PC-3 (cell line): ENCODE data around the gene FAM177A1. TPM values are rescaled to one million over a fixed set of nuclear protein-coding genes. Genes with fewer than 3 reads are reported as not detected.

Source experiments
- ATAC-seq: fragments of 200-7000 bp; cut with Tn5 transposase; 2 replicates; pipeline ENCODE4 v1.9.1; 2020; ENCODE audit warnings: mild to moderate bottlenecking, moderate library complexity
- BruUV-seq: library from RNA; stranded (reverse); fragments of 400-500 nt; replicated peaks from 2 replicates; lab custom pipeline; 2021; lab: Mats Ljungman, UMichigan
- CTCF ChIA-PET: fragments of 300-600 bp; sonication (Branson Sonifier 250); formaldehyde crosslinking; loops from one replicate; lab custom pipeline; 2022; ENCODE audit warnings: antibody characterized with exemption; lab: Charles Lee
- POLR2A ChIA-PET: fragments of 300-600 bp; sonication (Branson Sonifier 250); formaldehyde crosslinking; loops from one replicate; lab custom pipeline; 2022; ENCODE audit warnings: antibody characterized with exemption; ENCODE audit not compliant: unreplicated experiment; lab: Charles Lee
- DNase-seq: peaks from one replicate; pipeline ENCODE4 v3.0.0-alpha.2; 2015
- H2AFZ ChIP-seq: fragments of 300-600 bp; sonication (generic); 2 replicates; pipeline ENCODE4 v1.6.0; 2016; ENCODE audit warnings: antibody characterized with exemption, low read length
- H3F3A ChIP-seq: fragments of 300-600 bp; sonication (generic); one replicate; pipeline ENCODE4 v1.6.0; 2017; ENCODE audit warnings: antibody characterized with exemption, low read length, control low read depth, mild to moderate bottlenecking; ENCODE audit not compliant: unreplicated experiment
- H3K27ac ChIP-seq: fragments of 300-600 bp; sonication (generic); 2 replicates; pipeline ENCODE4 v1.5.1; 2016; ENCODE audit warnings: mild to moderate bottlenecking, low read length
- H3K27me3 ChIP-seq: fragments of 300-600 bp; sonication (generic); 2 replicates; pipeline ENCODE4 v1.6.1; 2016; ENCODE audit warnings: low read length, mixed read lengths
- H3K36me3 ChIP-seq: fragments of 300-600 bp; sonication (generic); 2 replicates; pipeline ENCODE4 v1.6.1; 2016; ENCODE audit warnings: low read depth, mixed run types, low read length, mixed read lengths
- H3K4me1 ChIP-seq: fragments of 300-600 bp; sonication (generic); 2 replicates; pipeline ENCODE4 v1.5.1; 2016; ENCODE audit warnings: low read length; ENCODE audit not compliant: insufficient read depth
- H3K4me2 ChIP-seq: fragments of 300-600 bp; sonication (generic); 2 replicates; pipeline ENCODE4 v1.6.0; 2016; ENCODE audit warnings: low read length
- H3K4me3 ChIP-seq: fragments of 300-600 bp; sonication (generic); 2 replicates; pipeline ENCODE4 v1.5.1; 2016; ENCODE audit warnings: mild to moderate bottlenecking, low read length, mixed read lengths
- H3K79me2 ChIP-seq: fragments of 300-600 bp; sonication (generic); 2 replicates; pipeline ENCODE4 v1.6.1; 2017; ENCODE audit warnings: low read length, mixed read lengths
- H3K9ac ChIP-seq: fragments of 300-600 bp; sonication (generic); 2 replicates; pipeline ENCODE4 v1.6.0; 2016; ENCODE audit warnings: mild to moderate bottlenecking, low read length
- H3K9me2 ChIP-seq: fragments of 300-600 bp; sonication (generic); replicated peaks from 2 replicates; pipeline ENCODE4 v1.6.1; 2016; ENCODE audit warnings: mixed run types, low read length, mixed read lengths
- H3K9me3 ChIP-seq: fragments of 300-600 bp; sonication (generic); 2 replicates; pipeline ENCODE4 v1.6.1; 2016; ENCODE audit warnings: low read length, mixed read lengths
- H4K20me1 ChIP-seq: fragments of 300-600 bp; sonication (generic); 2 replicates; pipeline ENCODE4 v1.6.1; 2016; ENCODE audit warnings: low read length, mixed read lengths
- CTCF ChIP-seq: fragments of 300-600 bp; sonication (generic); conservative IDR thresholded peaks from 2 replicates; pipeline ENCODE4 v1.5.1; 2017; ENCODE audit warnings: antibody characterized with exemption, low read depth, mild to moderate bottlenecking, low read length
- EZH2 ChIP-seq: fragments of 300-600 bp; sonication (generic); IDR thresholded peaks from one replicate; pipeline ENCODE4 v1.6.1; 2017; ENCODE audit warnings: antibody characterized with exemption, mild to moderate bottlenecking, low read length; ENCODE audit not compliant: unreplicated experiment
- EZH2phosphoT487 ChIP-seq: fragments of 300-600 bp; sonication (generic); IDR thresholded peaks from 2 replicates; pipeline ENCODE4 v1.6.1; 2018; ENCODE audit warnings: mild to moderate bottlenecking, antibody characterized with exemption, low read length, borderline replicate concordance
- intact Hi-C: fragments of 100-400 bp; cut with micrococcal nuclease; formaldehyde crosslinking; loops from 2 replicates; pipeline ENCODE4 v1.9.0; 2023
- total RNA-seq: library from RNA; depleted of rRNA; stranded (reverse); fragments of >200 nt; gene quantifications from 2 replicates; pipeline ENCODE4 v1.2.3, GENCODE V29; 2014

Gene FAM177A1
- total RNA-seq, 1 experiment from 2014 or later, result 36.2 TPM

GRCh38 chr14:35016568-35016967 is 29.5 kb upstream of the FAM177A1 start:
- Histone ChIP-seq H3F3A (no peaks in the 10 kb centered on the region), H3K4me2 (no peak overlapping the region), H3K36me3 (peaks cover 40% of the 10 kb centered on the region), H3K9me2 (no peaks in the 10 kb centered on the region), H3K27me3 (no peaks in the 10 kb centered on the region), H3K79me2 (no peaks in the 10 kb centered on the region), H3K27ac (no peak overlapping the region), H2AFZ (no peak overlapping the region), H3K9me3 (no peaks in the 10 kb centered on the region), H4K20me1 (no peaks in the 10 kb centered on the region), H3K4me1 (no peaks in the 10 kb centered on the region), H3K9ac (no peak overlapping the region), H3K4me3 (no peak overlapping the region)
- intact Hi-C loops, result no loop called here
- ChIA-PET POLR2A (no interaction called here), CTCF (no interaction called here)
- BruUV-seq, result no TSS peak
- TF ChIP-seq EZH2phosphoT487, result no peak
- TF ChIP-seq EZH2, result no peak
- TF ChIP-seq CTCF, result no peak
- ATAC-seq, result no peak
- no peak for DNase-seq

GRCh38 chr14:35020713-35021112 is 25.4 kb upstream of the FAM177A1 start:
- BruUV-seq, result no TSS peak
- Histone ChIP-seq H3K36me3 (peaks cover 26% of the 10 kb centered on the region), H3K27me3 (no peaks in the 10 kb centered on the region), H3F3A (no peaks in the 10 kb centered on the region), H3K4me1 (no peaks in the 10 kb centered on the region), H4K20me1 (no peaks in the 10 kb centered on the region), H3K9ac (no peak overlapping the region), H3K4me3 (no peak overlapping the region), H3K4me2 (no peak overlapping the region), H3K27ac (no peak overlapping the region), H3K9me2 (no peaks in the 10 kb centered on the region), H2AFZ (no peak overlapping the region), H3K79me2 (no peaks in the 10 kb centered on the region), H3K9me3 (no peaks in the 10 kb centered on the region)
- intact Hi-C loops, result no loop called here
- DNase-seq (no peak), ATAC-seq (no peak)
- ChIA-PET CTCF (no interaction called here), POLR2A (no interaction called here)
- TF ChIP-seq EZH2phosphoT487, result no peak
- TF ChIP-seq EZH2, result no peak
- no peak for TF ChIP-seq CTCF

GRCh38 chr14:35028435-35028834 is 17.6 kb upstream of the FAM177A1 start:
- Histone ChIP-seq H3K36me3 (peaks cover 17% of the 10 kb centered on the region), H3K4me1 (no peaks in the 10 kb centered on the region), H4K20me1 (no peaks in the 10 kb centered on the region), H3K27ac (no peak overlapping the region), H3K79me2 (no peaks in the 10 kb centered on the region), H3K9ac (no peak overlapping the region), H3F3A (no peaks in the 10 kb centered on the region), H3K9me2 (no peaks in the 10 kb centered on the region), H3K9me3 (no peaks in the 10 kb centered on the region), H3K27me3 (no peaks in the 10 kb centered on the region), H3K4me3 (no peak overlapping the region), H2AFZ (no peak overlapping the region), H3K4me2 (no peak overlapping the region)
- TF ChIP-seq EZH2phosphoT487 (no peak), CTCF (no peak), EZH2 (no peak)
- intact Hi-C loops, result no loop called here
- CTCF ChIA-PET, result interaction anchor here (0.6 kb wide), 1 partner anchor 153 kb away, joined by 4 read pairs; the partner anchor contains the start of gene BAZ1A
- DNase-seq (no peak), ATAC-seq (no peak)
- no TSS peak for BruUV-seq
- POLR2A ChIA-PET, result interaction anchor here (0.7 kb wide), 1 partner anchor 17 kb away, joined by 3 read pairs; the partner anchor contains the start of gene FAM177A1
